K562 (cell line): Measurements from ENCODE around the gene PABPC3. TPM values are rescaled to one million over a fixed set of nuclear protein-coding genes. Genes with fewer than 3 reads are reported as not detected.

Experiments
- ATAC-seq: fragments of 200-7000 bp; cut with Tn5 transposase; 3 replicates; pipeline ENCODE4 v1.9.1; 2020; ENCODE audit warnings: moderate library complexity
- BruUV-seq: library from RNA; stranded (reverse); fragments of 400-500 nt; replicated peaks from 2 replicates; lab custom pipeline; 2021; lab: Mats Ljungman, UMichigan
- CTCF ChIA-PET: fragments of 300-600 bp; formaldehyde crosslinking; extraction: SDS; loops from one replicate; lab custom pipeline; 2021; ENCODE audit warnings: low intra/inter-chr PET ratio; lab: Yijun Ruan, JAX
- POLR2A ChIA-PET: fragments of 300-600, 350-650 bp; sonication (Branson Sonifier 250); formaldehyde crosslinking; extraction: SDS; loops from one replicate; lab custom pipeline; 2021; ENCODE audit warnings: antibody characterized with exemption, inconsistent platforms; lab: Yijun Ruan, JAX
- DNase-seq, 4 experiments: peaks; one replicate each; pipeline versions ENCODE4 v3.0.0 to v3.0.0-alpha.2; 2011 to 2018; ENCODE audit warnings: low spot score in 3 of 4, mixed read lengths in 3 of 4; ENCODE audit errors: extremely low read depth in 1 of 4
- FAIRE-seq: peaks from 2 replicates; lab custom pipeline; 2011; peaks lifted over from hg19 to GRCh38; lab: Jason Lieb, UNC
- H2AFZ ChIP-seq: 2 replicates; pipeline ENCODE4 v1.6.0; 2011; ENCODE audit warnings: low read depth, low read length, control low read depth, inconsistent platforms
- H3K27ac ChIP-seq: fragments of 200-600 bp; 3 replicates; pipeline ENCODE4 v1.8.0; 2011; ENCODE audit warnings: low read depth, mild to moderate bottlenecking, control low read depth, inconsistent platforms, low read length, moderate library complexity, mixed read lengths; ENCODE audit errors: extremely low read depth
- H3K27me3 ChIP-seq, 2 experiments: fragments of 300-600 bp in 1 of 2; 2 replicates in 1 of 2; 3 replicates in 1 of 2; pipeline versions ENCODE4 v1.6.0 to v1.8.0; 2011; ENCODE audit warnings: inconsistent platforms in 2 of 2, low read length in 2 of 2, mild to moderate bottlenecking in 1 of 2, mixed read lengths in 1 of 2, moderate library complexity in 1 of 2; ENCODE audit not compliant: control insufficient read depth in 2 of 2, insufficient read depth in 2 of 2
- H3K36me3 ChIP-seq: fragments of 300-600 bp; 3 replicates; pipeline ENCODE4 v1.8.0; 2011; ENCODE audit warnings: mild to moderate bottlenecking, low read length, inconsistent platforms; ENCODE audit not compliant: control insufficient read depth, insufficient read depth
- H3K4me1 ChIP-seq, 2 experiments: fragments of 200-600 bp in 1 of 2; replicated peaks in 1 of 2; 2 replicates in 1 of 2; 3 replicates in 1 of 2; pipeline versions ENCODE4 v1.5.1 to v1.8.0; 2011; ENCODE audit warnings: inconsistent platforms in 2 of 2, low read length in 2 of 2, mild to moderate bottlenecking in 1 of 2, mixed read lengths in 1 of 2, moderate library complexity in 1 of 2; ENCODE audit not compliant: control insufficient read depth in 2 of 2, insufficient read depth in 2 of 2
- H3K4me2 ChIP-seq: 2 replicates; pipeline ENCODE4 v1.6.1; 2011; ENCODE audit warnings: low read length, control low read depth, inconsistent platforms, mixed read lengths; ENCODE audit not compliant: insufficient read depth
- H3K4me3 ChIP-seq: fragments of 200-600 bp; sonication (generic), shearing (Covaris generic); 2 replicates; pipeline ENCODE4 v1.5.1; 2016; ENCODE audit warnings: control low read depth, inconsistent platforms
- H3K79me2 ChIP-seq: fragments of 200-600 bp; 3 replicates; pipeline ENCODE4 v1.8.0; 2011; ENCODE audit warnings: low read length, inconsistent platforms; ENCODE audit not compliant: control insufficient read depth, insufficient read depth
- H3K9ac ChIP-seq, 2 experiments: 2 replicates each; pipeline versions ENCODE4 v1.6.0 to v1.6.1; 2011; ENCODE audit warnings: low read depth in 2 of 2, low read length in 2 of 2, control low read depth in 1 of 2, inconsistent platforms in 1 of 2, mild to moderate bottlenecking in 1 of 2, mixed read lengths in 1 of 2; ENCODE audit not compliant: insufficient read depth in 1 of 2
- H3K9me1 ChIP-seq: one replicate; pipeline ENCODE4 v1.6.0; 2011; ENCODE audit warnings: inconsistent platforms, mild to moderate bottlenecking, low read length, moderate library complexity; ENCODE audit not compliant: control insufficient read depth, insufficient read depth
- H3K9me3 ChIP-seq: replicated peaks from 2 replicates; pipeline ENCODE4 v1.5.1; 2011; ENCODE audit warnings: low read depth, low read length, inconsistent platforms; ENCODE audit not compliant: control insufficient read depth, insufficient read depth
- H4K20me1 ChIP-seq: replicated peaks from 2 replicates; pipeline ENCODE4 v1.6.1; 2011; ENCODE audit warnings: low read length, inconsistent platforms, mixed read lengths; ENCODE audit not compliant: control insufficient read depth, insufficient read depth
- CUX1 ChIP-seq: fragments of 200-800 bp; sonication (Bioruptor generic); IDR thresholded peaks from 2 replicates; pipeline ENCODE4 v1.6.1; 2016; ENCODE audit warnings: missing genetic modification characterization, missing compliant biosample characterization
- RB1 ChIP-seq: fragments of 450-650 bp; IDR thresholded peaks from 2 replicates; pipeline ENCODE4 v1.6.1; 2017; ENCODE audit warnings: low read depth, mild to moderate bottlenecking
- REST ChIP-seq, 2 experiments: fragments of 450-650 bp; formaldehyde crosslinking in 1 of 2; IDR thresholded peaks; 2 replicates each; pipeline versions ENCODE4 v1.4.0 to v1.6.1; 2014 to 2020; ENCODE audit warnings: mild to moderate bottlenecking in 2 of 2, borderline replicate concordance in 1 of 2, low read depth in 1 of 2
- ZEB2 ChIP-seq: fragments of 450-650 bp; IDR thresholded peaks from 2 replicates; pipeline ENCODE4 v1.6.1; 2016
- ZNF224 ChIP-seq: sonication (generic); formaldehyde crosslinking; IDR thresholded peaks from 2 replicates; pipeline ENCODE4 v1.8.0; 2022; ENCODE audit warnings: mild to moderate bottlenecking, missing genetic modification reagents
- WGBS: fragments of 100-300 bp; shearing (Covaris generic); methylation state at CpG from one replicate; pipeline ENCODE4 v1.1.6; 2016; ENCODE audit warnings: low coverage, mixed read lengths; ENCODE audit not compliant: insufficient coverage; ENCODE audit errors: missing lambda C conversion rate; 5-methylcytosine and 5-hydroxymethylcytosine counted together
- in situ Hi-C: fragments of 300-500 bp; cut with MboI; formaldehyde crosslinking; loops from 4 replicates; pipeline ENCODE4 v1.15.0; 2018; ENCODE audit warnings: inconsistent platforms, mixed read lengths
- intact Hi-C: fragments of 100-400 bp; cut with micrococcal nuclease; formaldehyde crosslinking; loops from 2 replicates; pipeline ENCODE4 v1.14.2; 2022
- polyA plus RNA-seq, 8 experiments: library from polyadenylated mRNA; depleted of rRNA in 4 of 8; stranded (reverse) in 5 of 8; unstranded in 3 of 8; fragments of >200 nt; fragmentation: Nextera tagmentation in 2 of 8; fragmentation: Illumina TruSeq in 1 of 8; extraction: Ambion mirVana in 2 of 8; extraction: Trizol in 1 of 8; gene quantifications; 2 replicates each; pipeline versions ENCODE4 v1.2.1 to v1.2.3, GENCODE V29; 2011 to 2014; ENCODE audit warnings: inconsistent platforms in 1 of 8, missing spikeins in 1 of 8
- total RNA-seq, 7 experiments: library from RNA; depleted of rRNA in 6 of 7; stranded (reverse); fragments of >200 nt in 6 of 7; fragmentation: Illumina TruSeq in 2 of 7; extraction: Trizol in 2 of 7; gene quantifications; 2 replicates each; pipeline versions ENCODE4 v1.2.1 to v1.2.3, GENCODE V29; 2011 to 2021; ENCODE audit warnings: low replicate concordance in 1 of 7

PABPC3 gene
- total and polyA plus RNA-seq, 9 of the 15 experiments (the other 6 are each of a cell fraction or from before 2014, with no cell fraction given) = 0.05 to 0.80 (median 0.25) TPM

- no peak for TF ChIP-seq CUX1 (CRISPR knock-in tag)
These were observed 16.8 kb downstream of the PABPC3 start (continued) for GRCh38 chr13:25112695-25113255.

GRCh38 chr13:25114220-25114619, 18.3 kb downstream of the PABPC3 start:
- peak; percentile 54 to 74 (median 59) for DNase-seq
- FAIRE-seq = peak; percentile 88
- ATAC-seq = peak; percentile 96
- no TSS peak for BruUV-seq
- Histone ChIP-seq H3K9ac (no peak overlapping the region), H3K36me3 (no peaks in the 10 kb centered on the region), H2AFZ (no peak overlapping the region), H4K20me1 (no peaks in the 10 kb centered on the region), H3K27ac (no peak overlapping the region), H3K4me3 (no peak overlapping the region), H3K4me1 (no peaks in the 10 kb centered on the region), H3K4me2 (no peak overlapping the region), H3K9me1 (no peaks in the 10 kb centered on the region), H3K79me2 (no peaks in the 10 kb centered on the region), H3K27me3 (peaks cover 2 to 10% of the 10 kb centered on the region in 2 experiments; a peak in 2 of 5 replicates), H3K9me3 (no peaks in the 10 kb centered on the region)
- POLR2A ChIA-PET = interaction anchor here (0.8 kb wide), 1 partner anchor 42 kb away, joined by 3 read pairs; no protein-coding TSS in a partner anchor
- WGBS = 10% methylated on average over 3 of the region's 3 CpGs
- CTCF ChIA-PET = interaction anchor here (0.6 to 2.6 kb wide), 3 partner anchors 108 to 119 kb away, joined by 3 to 20 read pairs (median 7); no protein-coding TSS in a partner anchor
- in situ Hi-C loops = loop anchor here (10.0 kb wide), 1 partner anchor 109 kb away; no protein-coding TSS in a partner anchor
- intact Hi-C loops = loop anchor here (1.0 to 10.0 kb wide), 2 partner anchors 49 to 109 kb away; no protein-coding TSS in a partner anchor
- TF ChIP-seq REST (IDR thresholded peaks at IDR 0.05; ENCODE audit: borderline replicate concordance) (peak; percentile 75; the same call in 1 of the 2 replicates), REST (CRISPR knock-in tag; IDR thresholded peaks at IDR 0.05; ENCODE audit: low read depth) (no peak), ZNF224 (no peak), ZEB2 (no peak), RB1 (peak; percentile 69; the same call in 1 of the 2 replicates)
